ENCODE measurements around the gene TMEM114. TPM values are rescaled to one million over a fixed set of nuclear protein-coding genes. Genes with fewer than 3 reads are reported as not detected.
"Not testable (repeated sequence)": the region's sequence is repeated elsewhere in the genome, so short reads cannot be mapped to it uniquely, and the experiment has no call there.

Gene TMEM114
- polyA plus RNA-seq, 1 donor from 2014 or later: 0.62 TPM

- Histone ChIP-seq H3F3A (ENCODE audit: insufficient read depth, low read length, poor library complexity, severe bottlenecking) (no peaks in the 10 kb centered on the region), H2AFZ (ENCODE audit: low read depth, low read length) (no peak overlapping the region), H3K9me3 (ENCODE audit: low read length) (no peaks in the 10 kb centered on the region), H3K79me2 (replicated peaks; ENCODE audit: insufficient read depth, low read length) (no peaks in the 10 kb centered on the region), H3K9me2 (ENCODE audit: insufficient read depth, low read length) (no peaks in the 10 kb centered on the region), H3K4me3 (ENCODE audit: low read length) (no peak overlapping the region), H3K4me2 (ENCODE audit: low read length) (no peak overlapping the region), H3K9ac (ENCODE audit: low read length) (no peak overlapping the region), H3K27ac (ENCODE audit: low read length) (no peak overlapping the region), H4K20me1 (ENCODE audit: insufficient read depth) (no peaks in the 10 kb centered on the region), H3K36me3 (ENCODE audit: insufficient read depth, low read length) (no peaks in the 10 kb centered on the region), H3K27me3 (ENCODE audit: insufficient read depth, low read depth, low read length) (no peaks in the 10 kb centered on the region)
- no peak for TF ChIP-seq EZH2 (IDR thresholded peaks at IDR 0.05; ENCODE audit: borderline replicate concordance, insufficient read depth, low read length, poor library complexity, severe bottlenecking)
- no peak for TF ChIP-seq MXI1 (conservative IDR thresholded peaks at IDR 0.05; ENCODE audit: poor library complexity, severe bottlenecking)
- TF ChIP-seq POLR2AphosphoS5 (IDR thresholded peaks at IDR 0.05): no peak
- TF ChIP-seq EP300 (conservative IDR thresholded peaks at IDR 0.05; ENCODE audit: poor library complexity, severe bottlenecking): no peak
- no peak for TF ChIP-seq REST (IDR thresholded peaks at IDR 0.05; ENCODE audit: borderline replicate concordance)
- TF ChIP-seq TAF1 (IDR thresholded peaks at IDR 0.05; ENCODE audit: low read depth): no peak
- no peak for TF ChIP-seq CTCF (IDR thresholded peaks at IDR 0.05; ENCODE audit: poor library complexity, severe bottlenecking)
- TF ChIP-seq SMC3 (conservative IDR thresholded peaks at IDR 0.05; ENCODE audit: poor library complexity): no peak
- TF ChIP-seq RAD21 (conservative IDR thresholded peaks at IDR 0.05): no peak
Observed at GRCh38 chr16:8564934-8565345, 25.4 kb downstream of the TMEM114 start.

GRCh38 chr16:8563944-8564540 lies 26.3 kb downstream of the TMEM114 start:
- not testable (repeated sequence) for H3K27me3 ChIP-seq (ENCODE audit: insufficient read depth, low read depth, low read length); H4K20me1 ChIP-seq (ENCODE audit: insufficient read depth); H3F3A ChIP-seq (ENCODE audit: insufficient read depth, low read length, poor library complexity, severe bottlenecking); H2AFZ ChIP-seq (ENCODE audit: low read depth, low read length); H3K4me2 ChIP-seq (ENCODE audit: low read length); H3K27ac ChIP-seq (ENCODE audit: low read length); H3K9ac ChIP-seq (ENCODE audit: low read length); H3K4me3 ChIP-seq (ENCODE audit: low read length); H3K79me2 ChIP-seq (replicated peaks; ENCODE audit: insufficient read depth, low read length); H3K9me3 ChIP-seq (ENCODE audit: low read length); H3K36me3 ChIP-seq (ENCODE audit: insufficient read depth, low read length); H3K9me2 ChIP-seq (ENCODE audit: insufficient read depth, low read length)

GRCh38 chr16:8561496-8561895 lies 28.8 kb downstream of the TMEM114 start:
- Histone ChIP-seq H3K36me3 (ENCODE audit: insufficient read depth, low read length) (no peaks in the 10 kb centered on the region), H3K27ac (ENCODE audit: low read length) (no peak overlapping the region), H3K4me2 (ENCODE audit: low read length) (no peak overlapping the region), H3F3A (ENCODE audit: insufficient read depth, low read length, poor library complexity, severe bottlenecking) (no peaks in the 10 kb centered on the region), H3K79me2 (replicated peaks; ENCODE audit: insufficient read depth, low read length) (no peaks in the 10 kb centered on the region), H3K9me3 (ENCODE audit: low read length) (no peaks in the 10 kb centered on the region), H4K20me1 (ENCODE audit: insufficient read depth) (no peaks in the 10 kb centered on the region), H3K4me3 (ENCODE audit: low read length) (no peak overlapping the region), H2AFZ (ENCODE audit: low read depth, low read length) (no peak overlapping the region), H3K9me2 (ENCODE audit: insufficient read depth, low read length) (no peaks in the 10 kb centered on the region), H3K9ac (ENCODE audit: low read length) (no peak overlapping the region), H3K27me3 (ENCODE audit: insufficient read depth, low read depth, low read length) (no peaks in the 10 kb centered on the region)
- TF ChIP-seq CTCF (IDR thresholded peaks at IDR 0.05; ENCODE audit: poor library complexity, severe bottlenecking) (no peak), POLR2AphosphoS5 (IDR thresholded peaks at IDR 0.05) (no peak), RAD21 (conservative IDR thresholded peaks at IDR 0.05) (no peak), REST (IDR thresholded peaks at IDR 0.05; ENCODE audit: borderline replicate concordance) (no peak), TAF1 (IDR thresholded peaks at IDR 0.05; ENCODE audit: low read depth) (no peak), EZH2 (IDR thresholded peaks at IDR 0.05; ENCODE audit: borderline replicate concordance, insufficient read depth, low read length, poor library complexity, severe bottlenecking) (no peak), MXI1 (conservative IDR thresholded peaks at IDR 0.05; ENCODE audit: poor library complexity, severe bottlenecking) (no peak), EP300 (conservative IDR thresholded peaks at IDR 0.05; ENCODE audit: poor library complexity, severe bottlenecking) (no peak), SMC3 (conservative IDR thresholded peaks at IDR 0.05; ENCODE audit: poor library complexity) (no peak)
